ENCODE measurements around the gene HSD17B7.
"Not testable (repeated sequence)": the region's sequence is repeated elsewhere in the genome, so short reads cannot be mapped to it uniquely, and the experiment has no call there.

Gene HSD17B7

DNA sequence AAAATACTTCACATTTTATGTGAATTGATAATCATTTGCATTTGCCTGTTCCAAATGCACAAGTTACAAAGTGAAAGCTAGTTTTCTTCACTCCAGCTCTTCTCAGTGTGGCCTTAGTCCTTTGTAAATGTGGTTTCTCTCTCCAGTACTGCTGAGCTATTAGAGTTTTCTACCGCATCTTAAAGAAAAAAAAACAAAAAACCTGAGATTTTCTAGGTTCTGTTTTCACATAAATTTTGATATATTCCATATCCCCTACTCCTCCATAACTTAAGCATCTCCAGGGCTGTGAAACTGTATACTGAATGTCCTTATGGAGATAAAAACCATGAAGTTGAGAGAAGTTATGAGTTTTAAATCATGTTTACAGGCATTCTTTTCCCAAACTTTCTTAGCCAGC, 3.8 kb downstream of the HSD17B7 start:
- H3K4me3 ChIP-seq (ENCODE audit: control insufficient read depth, low read depth, low read length), result not testable (repeated sequence)

DNA sequence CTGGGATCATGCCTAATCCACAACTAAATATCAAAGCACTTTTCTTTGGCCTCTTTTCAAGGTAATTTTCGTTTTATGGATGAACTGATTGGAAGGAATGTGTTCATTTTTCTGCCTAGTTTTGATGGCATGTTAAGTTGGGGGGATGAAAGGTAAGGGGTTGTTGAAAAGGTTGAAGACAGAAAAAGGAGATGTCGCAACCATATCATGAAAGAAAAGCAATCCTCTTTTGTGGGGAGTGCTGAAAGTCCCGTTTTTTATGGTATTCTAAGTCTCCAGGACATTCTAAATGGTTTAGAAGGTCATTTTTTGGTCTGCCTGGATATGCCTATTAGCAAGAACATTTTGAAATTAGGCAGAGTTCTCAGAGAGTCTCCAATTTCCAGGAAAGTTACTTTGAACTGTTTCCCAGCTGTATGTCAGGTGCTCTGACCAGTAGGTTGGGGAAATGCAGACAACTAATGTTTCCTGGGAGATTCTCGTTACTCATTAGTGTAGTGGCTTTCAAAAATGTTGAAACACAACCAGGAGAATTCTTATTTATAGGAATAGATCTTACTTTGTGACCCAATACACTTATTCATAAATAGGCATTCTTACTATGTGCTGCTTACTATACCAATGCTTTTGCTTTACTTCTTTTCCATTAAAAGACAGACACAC, 6.2 kb downstream of the HSD17B7 start:
- H3K4me3 ChIP-seq (ENCODE audit: control insufficient read depth, low read depth, low read length), result not testable (repeated sequence)
- DNase-seq (ENCODE audit: low read depth), result peak; percentile 28

More for the DNA sequence above, 3.8 kb downstream of the HSD17B7 start:
- not testable (repeated sequence) for DNase-seq (ENCODE audit: low read depth)

DNA sequence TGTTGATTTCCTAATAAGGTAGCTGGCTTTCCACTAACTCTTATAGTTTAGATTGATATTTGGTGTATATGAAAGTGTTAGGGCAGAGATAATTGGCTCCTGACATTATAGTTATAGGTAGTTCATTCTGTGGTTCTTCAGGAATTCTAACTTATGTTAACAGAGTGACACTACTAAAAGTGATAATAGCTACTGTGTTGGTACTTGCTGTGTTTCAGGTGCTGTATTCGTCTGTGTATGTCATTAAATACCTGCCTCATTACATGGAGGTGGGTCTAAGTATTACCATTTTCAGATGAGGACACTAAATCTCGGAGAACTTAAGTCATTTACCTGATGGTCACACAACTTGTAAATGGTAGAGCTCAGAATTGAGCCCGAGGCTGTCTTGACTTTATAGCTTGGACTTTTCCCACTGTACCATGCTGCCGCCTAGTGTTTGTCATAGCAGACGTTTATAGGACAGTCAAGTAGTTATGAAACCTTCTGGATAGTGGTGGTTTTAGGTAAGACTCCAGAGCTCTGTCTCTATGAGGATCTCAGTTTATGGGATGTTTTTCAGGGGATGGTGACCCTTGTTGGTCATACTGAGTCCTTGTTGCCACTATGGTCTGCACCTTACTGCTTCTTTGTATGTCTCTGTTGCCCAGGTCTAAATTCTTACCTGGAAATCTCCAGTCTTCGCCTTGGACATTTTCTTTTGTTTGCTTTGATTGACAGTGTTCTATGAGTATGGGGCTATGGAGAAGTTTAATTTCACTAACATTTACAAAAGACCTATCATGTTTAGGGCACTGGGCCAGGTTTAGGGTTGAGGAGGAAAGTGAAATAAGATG, 9.7 kb downstream of the HSD17B7 start:
- DNase-seq (ENCODE audit: low read depth), result peak; percentile 75
- H3K4me3 ChIP-seq (ENCODE audit: control insufficient read depth, low read depth, low read length), result not testable (repeated sequence)
- TF ChIP-seq, protein P1, sequence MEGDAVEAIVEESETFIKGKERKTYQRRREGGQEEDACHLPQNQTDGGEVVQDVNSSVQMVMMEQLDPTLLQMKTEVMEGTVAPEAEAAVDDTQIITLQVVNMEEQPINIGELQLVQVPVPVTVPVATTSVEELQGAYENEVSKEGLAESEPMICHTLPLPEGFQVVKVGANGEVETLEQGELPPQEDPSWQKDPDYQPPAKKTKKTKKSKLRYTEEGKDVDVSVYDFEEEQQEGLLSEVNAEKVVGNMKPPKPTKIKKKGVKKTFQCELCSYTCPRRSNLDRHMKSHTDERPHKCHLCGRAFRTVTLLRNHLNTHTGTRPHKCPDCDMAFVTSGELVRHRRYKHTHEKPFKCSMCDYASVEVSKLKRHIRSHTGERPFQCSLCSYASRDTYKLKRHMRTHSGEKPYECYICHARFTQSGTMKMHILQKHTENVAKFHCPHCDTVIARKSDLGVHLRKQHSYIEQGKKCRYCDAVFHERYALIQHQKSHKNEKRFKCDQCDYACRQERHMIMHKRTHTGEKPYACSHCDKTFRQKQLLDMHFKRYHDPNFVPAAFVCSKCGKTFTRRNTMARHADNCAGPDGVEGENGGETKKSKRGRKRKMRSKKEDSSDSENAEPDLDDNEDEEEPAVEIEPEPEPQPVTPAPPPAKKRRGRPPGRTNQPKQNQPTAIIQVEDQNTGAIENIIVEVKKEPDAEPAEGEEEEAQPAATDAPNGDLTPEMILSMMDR (conservative IDR thresholded peaks at IDR 0.05; ENCODE audit: control insufficient read depth, insufficient read depth, low read depth, low read length), result peak; percentile 62

DNA sequence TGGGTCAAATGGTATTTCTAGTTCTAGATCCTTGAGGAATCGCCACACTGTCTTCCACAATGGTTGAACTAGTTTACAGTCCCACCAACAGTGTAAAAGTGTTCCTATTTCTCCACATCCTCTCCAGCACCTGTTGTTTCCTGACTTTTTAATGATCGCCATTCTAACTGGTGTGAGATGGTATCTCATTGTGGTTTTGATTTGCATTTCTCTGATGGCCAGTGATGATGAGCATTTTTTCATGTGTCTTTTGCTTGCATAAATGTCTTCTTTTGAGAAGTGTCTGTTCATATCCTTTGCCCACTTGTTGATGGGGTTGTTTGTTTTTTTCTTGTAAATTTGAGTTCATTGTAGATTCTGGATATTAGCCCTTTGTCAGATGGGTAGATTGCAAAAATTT, 17.0 kb downstream of the HSD17B7 start:
- DNase-seq (ENCODE audit: low read depth); H3K4me3 ChIP-seq (ENCODE audit: control insufficient read depth, low read depth, low read length): not testable (repeated sequence)

DNA sequence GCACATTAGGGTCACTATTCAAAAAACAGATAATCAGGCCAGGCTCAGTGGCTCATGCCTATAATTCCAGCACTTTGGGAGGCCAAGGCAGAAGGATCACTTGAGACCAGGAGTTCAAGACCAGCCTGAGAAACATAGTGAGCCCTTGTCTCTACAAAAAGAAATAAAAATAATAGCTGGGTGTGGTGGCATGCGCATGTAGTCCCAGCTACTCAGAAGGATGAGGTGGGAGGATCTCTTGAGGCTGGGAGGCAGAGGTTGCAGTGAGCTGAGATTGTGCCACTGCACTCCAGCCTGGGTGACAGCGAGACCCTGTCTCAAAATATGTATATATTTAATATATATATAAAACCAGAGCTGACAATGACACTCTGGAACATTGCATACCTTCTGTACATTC, 21.9 kb downstream of the HSD17B7 start:
- not testable (repeated sequence) for H3K4me3 ChIP-seq (ENCODE audit: control insufficient read depth, low read depth, low read length); DNase-seq (ENCODE audit: low read depth)

DNA sequence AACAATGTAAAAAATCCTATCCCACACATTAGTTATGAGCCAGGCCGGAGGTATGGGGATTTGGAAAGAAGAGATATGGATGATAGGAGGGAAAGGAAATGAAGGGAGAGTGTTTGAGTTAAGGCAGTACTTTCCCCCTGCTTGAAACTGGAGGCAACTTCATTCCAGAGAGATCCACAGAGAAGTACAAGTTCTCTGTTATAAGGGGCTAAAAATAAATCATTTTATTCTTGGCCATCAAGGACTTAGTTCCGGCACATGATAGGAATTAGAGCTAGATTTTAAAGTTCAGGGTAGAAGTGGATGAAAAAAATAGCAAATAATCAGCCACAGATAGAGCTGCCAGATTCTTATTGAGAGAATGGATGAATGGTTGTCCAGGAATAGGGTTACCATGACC, 27.6 kb downstream of the HSD17B7 start:
- not testable (repeated sequence) for DNase-seq (ENCODE audit: low read depth); H3K4me3 ChIP-seq (ENCODE audit: control insufficient read depth, low read depth, low read length)

DNA sequence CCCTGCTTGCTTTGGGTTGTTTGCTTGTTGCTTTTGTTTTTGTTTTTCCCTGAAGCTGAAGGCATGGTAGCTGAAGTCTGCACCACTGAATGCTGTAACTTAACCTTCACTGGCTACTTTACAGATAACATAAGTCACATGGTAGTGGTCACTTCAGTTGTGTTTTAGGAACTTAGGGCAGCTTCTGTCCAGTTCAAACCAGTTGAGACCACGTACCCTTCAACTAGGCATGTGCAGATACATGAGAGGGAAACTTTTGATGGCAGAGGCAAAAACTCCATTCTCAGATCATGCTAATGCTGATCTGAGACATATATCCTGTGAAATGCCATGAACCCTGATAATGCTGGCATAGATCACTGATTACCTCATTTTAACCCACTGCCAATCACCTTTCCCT, 28.2 kb downstream of the HSD17B7 start:
- H3K4me3 ChIP-seq (ENCODE audit: control insufficient read depth, low read depth, low read length); DNase-seq (ENCODE audit: low read depth): not testable (repeated sequence)

DNA sequence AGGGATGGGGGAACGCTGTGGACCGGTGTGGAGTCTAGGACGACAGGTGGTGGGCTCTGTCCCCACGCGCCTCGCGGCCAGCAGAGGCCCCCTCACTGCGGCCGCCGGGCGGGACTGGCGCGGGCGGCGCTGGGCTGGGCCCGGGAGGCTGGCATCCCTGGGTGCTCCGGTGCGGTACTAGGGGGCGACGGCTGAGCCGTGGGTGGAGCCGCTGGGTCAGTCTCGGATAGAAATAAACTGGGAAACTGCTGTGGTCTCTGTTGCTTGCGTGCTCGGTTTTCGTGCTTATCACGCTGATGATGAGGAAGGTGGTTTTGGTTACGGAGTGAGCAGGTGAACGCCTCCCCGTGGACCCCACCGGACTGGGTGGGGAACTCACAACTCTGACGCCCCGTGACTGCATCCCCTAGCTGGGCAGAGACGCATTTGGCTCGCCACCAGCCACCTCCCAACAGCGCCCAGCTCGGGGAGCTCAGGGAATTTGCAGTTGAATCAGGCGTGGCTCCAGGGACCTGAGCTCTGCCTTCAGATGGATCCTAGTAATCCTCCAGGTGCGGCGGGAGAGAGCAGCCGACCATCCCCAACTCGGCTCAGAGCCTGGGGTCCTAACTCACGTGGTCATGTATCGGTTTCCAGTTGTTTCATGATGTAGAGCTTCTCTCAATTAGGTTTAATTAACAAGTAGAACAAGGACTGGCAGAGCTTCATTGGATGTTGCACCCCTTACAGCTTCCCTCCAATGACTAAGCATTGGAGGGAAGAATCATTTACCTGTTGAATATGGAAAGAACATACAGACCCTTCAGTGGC, 32.1 kb downstream of the HSD17B7 start:
- peak overlapping the region; percentile 50 for H3K4me3 ChIP-seq (ENCODE audit: control insufficient read depth, low read depth, low read length)
- TF ChIP-seq, protein P1 (conservative IDR thresholded peaks at IDR 0.05; ENCODE audit: control insufficient read depth, insufficient read depth, low read depth, low read length), result no peak
- peak; percentile 11 for DNase-seq (ENCODE audit: low read depth)

DNA sequence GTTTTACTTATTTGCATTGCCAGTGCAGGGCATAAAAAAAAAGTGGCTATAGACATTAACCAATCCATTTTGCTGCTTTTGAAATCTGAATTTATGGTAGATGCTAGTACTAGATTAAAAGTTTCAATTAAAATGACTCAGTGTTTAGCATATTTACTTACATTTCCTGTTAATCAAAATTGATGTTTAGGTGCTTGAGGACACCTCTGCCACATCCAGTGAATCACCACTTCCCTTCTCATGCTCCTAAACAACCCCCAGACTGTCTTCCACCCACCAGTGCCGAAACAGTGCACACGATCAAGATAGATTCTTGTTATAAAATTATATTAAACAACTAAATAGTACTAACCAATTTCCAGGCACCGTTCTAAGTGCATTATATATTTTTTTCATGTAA, 32.7 kb downstream of the HSD17B7 start:
- TF ChIP-seq, protein P1 (conservative IDR thresholded peaks at IDR 0.05; ENCODE audit: control insufficient read depth, insufficient read depth, low read depth, low read length), result no peak
- H3K4me3 ChIP-seq (ENCODE audit: control insufficient read depth, low read depth, low read length), result no peak overlapping the region
- DNase-seq (ENCODE audit: low read depth), result peak; percentile 11
